K562 (cell line): ENCODE results near the gene MYO7A.

Experiments
- CBFB ChIP-seq: sonication (generic); formaldehyde crosslinking; IDR thresholded peaks from 2 replicates; pipeline ENCODE4 v1.4.0; 2020; ENCODE audit warnings: mild to moderate bottlenecking, missing genetic modification reagents
- CTCF ChIP-seq, 3 experiments: IDR thresholded peaks in 2 of 3; conservative IDR thresholded peaks in 1 of 3; 2 replicates each; pipeline ENCODE4 v1.5.1; 2011 to 2012; ENCODE audit warnings: low read length in 3 of 3, mild to moderate bottlenecking in 3 of 3, control low read depth in 2 of 3, improper control_type of control experiment in 1 of 3, inconsistent platforms in 1 of 3, low read depth in 1 of 3, mixed read lengths in 1 of 3, moderate library complexity in 1 of 3; ENCODE audit not compliant: insufficient read depth in 2 of 3
- EP300 ChIP-seq: IDR thresholded peaks from 2 replicates; pipeline ENCODE4 v1.6.1; 2012; ENCODE audit warnings: low read length, improper control_type of control experiment
- FOXK1 ChIP-seq: sonication (generic); formaldehyde crosslinking; IDR thresholded peaks from 2 replicates; pipeline ENCODE4 v1.8.0; 2022; ENCODE audit warnings: missing genetic modification reagents, mild to moderate bottlenecking, borderline replicate concordance
- GABPA ChIP-seq: fragments of 200-800 bp; sonication (Bioruptor generic); conservative IDR thresholded peaks from 2 replicates; pipeline ENCODE4 v1.6.1; 2016; ENCODE audit warnings: low read depth, missing genetic modification characterization, missing compliant biosample characterization
- GTF2F1 ChIP-seq: IDR thresholded peaks from 2 replicates; pipeline ENCODE4 v1.6.1; 2011; ENCODE audit warnings: low read depth, low read length, improper control_type of control experiment
- JUND ChIP-seq, 2 experiments: IDR thresholded peaks; 2 replicates in 1 of 2; 3 replicates in 1 of 2; pipeline ENCODE4 v1.6.1; 2011; ENCODE audit warnings: borderline replicate concordance in 2 of 2, low read depth in 2 of 2, low read length in 2 of 2, improper control_type of control experiment in 1 of 2, missing biosample characterization in 1 of 2, missing genetic modification characterization in 1 of 2, missing genetic modification reagents in 1 of 2
- POLR2A ChIP-seq: fragments of 450-650 bp; conservative IDR thresholded peaks from 2 replicates; pipeline ENCODE4 v1.6.1; 2016
- RCOR1 ChIP-seq, 2 experiments: IDR thresholded peaks; 2 replicates each; pipeline ENCODE4 v1.6.1; 2012; ENCODE audit warnings: low read depth in 2 of 2, low read length in 2 of 2, borderline replicate concordance in 1 of 2, improper control_type of control experiment in 1 of 2
- ZBTB12 ChIP-seq: fragments of 250-450 bp; sonication (Bioruptor Pico); IDR thresholded peaks from 2 replicates; pipeline ENCODE4 v1.4.0; 2020
- ZBTB40 ChIP-seq, 2 experiments: fragments of 450-650 bp in 1 of 2; sonication (generic) in 1 of 2; formaldehyde crosslinking in 1 of 2; IDR thresholded peaks; 2 replicates each; pipeline versions ENCODE4 v1.7.1 to v1.9.0; 2016 to 2022; ENCODE audit warnings: inconsistent platforms in 1 of 2, mild to moderate bottlenecking in 1 of 2, missing genetic modification reagents in 1 of 2
- ZNF3 ChIP-seq: fragments of 250-450 bp; sonication (Bioruptor Pico); IDR thresholded peaks from 2 replicates; pipeline ENCODE4 v1.5.0; 2021; ENCODE audit warnings: mild to moderate bottlenecking, moderate library complexity
- ZNF395 ChIP-seq: fragments of 200-800 bp; sonication (Bioruptor generic); IDR thresholded peaks from 2 replicates; pipeline ENCODE4 v1.6.1; 2017; ENCODE audit warnings: missing genetic modification characterization, missing compliant biosample characterization
- ZNF830 ChIP-seq: fragments of 250-450 bp; sonication (Bioruptor Pico); IDR thresholded peaks from 2 replicates; pipeline ENCODE4 v1.5.0; 2021; ENCODE audit warnings: mild to moderate bottlenecking

DNA sequence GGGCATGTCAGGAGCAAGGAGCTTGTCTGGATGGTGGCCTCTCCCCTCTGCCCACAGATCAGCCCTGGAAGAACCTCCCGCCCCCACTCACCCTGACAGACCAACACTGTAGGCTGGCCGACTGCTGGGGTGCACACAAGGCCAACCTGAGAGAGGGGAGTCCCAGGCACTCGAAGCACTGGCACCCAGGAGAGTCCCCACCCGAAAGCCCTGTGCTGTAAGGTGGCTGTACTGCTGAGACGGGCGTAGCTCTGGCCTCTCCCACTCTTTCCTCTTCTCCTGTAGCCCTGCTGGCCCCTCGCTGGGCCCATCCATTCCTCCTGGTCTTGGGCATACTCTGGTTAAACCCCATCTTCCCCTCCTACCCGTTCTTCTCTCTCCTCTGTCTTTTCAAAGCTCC lies 39.7 kb downstream of the MYO7A start:
- no peak for TF ChIP-seq CTCF (IDR thresholded peaks at IDR 0.05 in 2 of 3, conservative IDR thresholded peaks at IDR 0.05 in 1 of 3; ENCODE audit: insufficient read depth in 2 of 3, low read depth in 1 of 3, low read length in 3 of 3)
- no peak for TF ChIP-seq FOXK1 (CRISPR knock-in tag)
- TF ChIP-seq GABPA (tag), result no peak
- no peak for TF ChIP-seq ZNF395 (CRISPR knock-in tag)
- TF ChIP-seq ZNF830, result no peak
- no peak for TF ChIP-seq CBFB (CRISPR knock-in tag)
- TF ChIP-seq POLR2A, result no peak
- no peak for TF ChIP-seq ZNF3 (CRISPR knock-in tag)
- no peak for TF ChIP-seq ZBTB40 (IDR thresholded peaks at IDR 0.05)
- TF ChIP-seq ZBTB40 (CRISPR knock-in tag; IDR thresholded peaks at IDR 0.05), result no peak
- no peak for TF ChIP-seq GTF2F1
- TF ChIP-seq ZBTB12 (CRISPR knock-in tag), result no peak
- TF ChIP-seq RCOR1 (IDR thresholded peaks at IDR 0.05; ENCODE audit: borderline replicate concordance in 1 of 2, low read depth in 2 of 2, low read length in 2 of 2), result no peak
- no peak for TF ChIP-seq JUND (IDR thresholded peaks at IDR 0.05; ENCODE audit: borderline replicate concordance, low read depth, low read length)
- TF ChIP-seq JUND (tag; IDR thresholded peaks at IDR 0.05; ENCODE audit: borderline replicate concordance, low read depth, low read length), result no peak
- no peak for TF ChIP-seq EP300
